ENCODE data around the gene NRXN3. TPM values are rescaled to one million over a fixed set of nuclear protein-coding genes. Genes with fewer than 3 reads are reported as not detected.

NRXN3 gene
- polyA plus RNA-seq, 1 experiment: 7.0 TPM

DNA sequence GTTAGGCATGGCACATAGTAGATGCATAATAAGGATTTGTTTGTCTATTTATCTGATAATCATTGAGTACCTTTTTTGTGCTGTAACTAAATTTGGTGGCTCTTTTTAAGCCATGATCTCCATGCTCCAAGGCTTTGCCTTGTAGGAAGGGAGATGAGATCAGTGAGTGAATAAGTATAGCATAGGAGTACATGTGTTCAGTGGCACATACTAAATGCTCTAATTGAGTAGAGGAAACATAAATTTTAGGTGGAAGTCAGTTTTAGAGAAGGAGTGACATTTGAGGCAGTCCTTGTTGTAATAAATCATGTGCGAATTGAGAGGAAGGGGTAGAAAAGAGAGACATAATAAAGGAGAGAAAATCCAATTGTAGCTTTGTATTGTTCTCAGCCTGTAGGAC lies 482.6 kb downstream of the NRXN3 start:
- POLR2A ChIA-PET: no interaction called here
- no peaks in the 10 kb centered on the region for H3K36me3 ChIP-seq (ENCODE audit: control insufficient read depth, insufficient read depth, low read length)
- CTCF ChIA-PET: interaction anchor here (0.6 kb wide), 1 partner anchor 76 kb away, joined by 3 read pairs; no protein-coding TSS in a partner anchor
- TF ChIP-seq CTCF (IDR thresholded peaks at IDR 0.05; ENCODE audit: insufficient read depth, low read depth, low read length): no peak
- H3K27me3 ChIP-seq (ENCODE audit: control insufficient read depth, insufficient read depth, low read length): no peaks in the 10 kb centered on the region
- H3K4me3 ChIP-seq (ENCODE audit: low read depth, low read length): no peak overlapping the region
- DNase-seq (ENCODE audit: low read depth): no peak

DNA sequence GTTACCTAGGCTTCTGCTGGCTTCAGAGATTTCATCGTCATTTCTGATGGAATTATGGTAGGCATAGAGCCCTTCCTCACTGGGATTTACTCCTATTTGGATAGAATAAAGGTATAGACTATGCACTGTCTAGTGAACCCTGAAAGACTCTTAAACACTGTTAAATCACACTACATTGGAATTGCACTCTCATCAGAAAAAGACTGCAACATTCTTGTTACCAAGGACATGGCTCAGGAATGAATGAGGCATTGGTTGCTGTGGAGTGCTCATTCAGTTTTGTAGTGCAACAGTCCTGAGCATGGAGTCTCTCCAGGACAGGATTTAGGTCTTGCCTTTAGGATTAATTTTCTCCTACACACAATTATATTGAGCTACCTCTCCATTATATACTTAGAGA lies 483.0 kb downstream of the NRXN3 start:
- Histone ChIP-seq H3K27me3 (ENCODE audit: control insufficient read depth, insufficient read depth, low read length) (no peaks in the 10 kb centered on the region), H3K4me3 (ENCODE audit: low read depth, low read length) (no peak overlapping the region), H3K36me3 (ENCODE audit: control insufficient read depth, insufficient read depth, low read length) (no peaks in the 10 kb centered on the region)
- POLR2A ChIA-PET: no interaction called here
- TF ChIP-seq CTCF (IDR thresholded peaks at IDR 0.05; ENCODE audit: insufficient read depth, low read depth, low read length): no peak
- CTCF ChIA-PET: interaction anchor here (0.6 kb wide), 1 partner anchor 76 kb away, joined by 3 read pairs; no protein-coding TSS in a partner anchor
- DNase-seq (ENCODE audit: low read depth): no peak

DNA sequence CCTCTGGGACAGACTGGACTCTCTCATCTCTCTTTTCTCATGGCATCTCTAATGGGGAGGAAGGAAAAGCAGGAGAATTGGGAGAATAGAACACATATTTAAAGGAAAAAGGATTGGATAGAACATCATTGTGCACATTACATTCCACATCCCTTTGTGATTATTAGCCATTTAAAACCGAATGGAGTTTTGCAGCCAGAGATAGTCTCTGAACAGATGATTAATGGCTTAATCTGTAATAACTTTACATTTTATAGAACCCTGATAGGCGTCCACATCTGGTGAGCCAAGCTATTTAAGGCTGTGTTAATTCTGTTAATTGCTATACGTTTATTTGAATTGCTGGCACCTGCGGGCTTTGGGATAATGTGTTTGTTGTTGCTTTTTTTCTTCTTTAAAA lies 487.3 kb downstream of the NRXN3 start:
- Histone ChIP-seq H3K36me3 (ENCODE audit: control insufficient read depth, insufficient read depth, low read length) (no peaks in the 10 kb centered on the region), H3K27me3 (ENCODE audit: control insufficient read depth, insufficient read depth, low read length) (no peaks in the 10 kb centered on the region), H3K4me3 (ENCODE audit: low read depth, low read length) (no peak overlapping the region)
- no peak for DNase-seq (ENCODE audit: low read depth)
- TF ChIP-seq CTCF (IDR thresholded peaks at IDR 0.05; ENCODE audit: insufficient read depth, low read depth, low read length): no peak
- POLR2A ChIA-PET: no interaction called here
- CTCF ChIA-PET: no interaction called here

DNA sequence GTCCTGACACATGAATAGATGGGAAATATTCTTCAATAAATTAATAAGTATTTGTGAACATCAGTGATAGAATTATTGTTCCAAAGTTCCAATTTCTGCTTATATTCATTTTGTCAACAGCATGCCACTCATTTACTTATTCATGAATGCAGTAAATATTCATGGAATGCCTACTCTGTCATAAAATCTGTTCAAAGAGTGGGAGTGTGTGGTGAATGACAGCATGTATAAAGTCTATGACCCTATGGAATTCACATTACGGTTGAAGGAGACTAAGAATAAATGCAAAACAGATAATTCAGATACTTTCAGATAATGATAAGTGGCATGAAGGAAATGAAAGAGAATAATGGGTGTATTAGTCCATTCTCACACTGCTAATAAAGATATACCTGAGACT lies 494.7 kb downstream of the NRXN3 start:
- no peak for TF ChIP-seq CTCF (IDR thresholded peaks at IDR 0.05; ENCODE audit: insufficient read depth, low read depth, low read length)
- POLR2A ChIA-PET: no interaction called here
- Histone ChIP-seq H3K36me3 (ENCODE audit: control insufficient read depth, insufficient read depth, low read length) (no peaks in the 10 kb centered on the region), H3K4me3 (ENCODE audit: low read depth, low read length) (no peak overlapping the region), H3K27me3 (ENCODE audit: control insufficient read depth, insufficient read depth, low read length) (no peaks in the 10 kb centered on the region)
- DNase-seq (ENCODE audit: low read depth): no peak
- CTCF ChIA-PET: no interaction called here

GRCh38 chr14:78666336-78667056 lies 496.3 kb downstream of the NRXN3 start:
- H3K27me3 ChIP-seq (ENCODE audit: control insufficient read depth, insufficient read depth, low read length): no peaks in the 10 kb centered on the region
- POLR2A ChIA-PET: no interaction called here
- CTCF ChIA-PET: no interaction called here
- TF ChIP-seq CTCF (IDR thresholded peaks at IDR 0.05; ENCODE audit: insufficient read depth, low read depth, low read length): no peak
- H3K4me3 ChIP-seq (ENCODE audit: low read depth, low read length): no peak overlapping the region
- H3K36me3 ChIP-seq (ENCODE audit: control insufficient read depth, insufficient read depth, low read length): no peaks in the 10 kb centered on the region
- no peak for DNase-seq (ENCODE audit: low read depth)

Measured in BJ (cell line).